ENCODE data around the gene CREB3.

CREB3 gene, protein sequence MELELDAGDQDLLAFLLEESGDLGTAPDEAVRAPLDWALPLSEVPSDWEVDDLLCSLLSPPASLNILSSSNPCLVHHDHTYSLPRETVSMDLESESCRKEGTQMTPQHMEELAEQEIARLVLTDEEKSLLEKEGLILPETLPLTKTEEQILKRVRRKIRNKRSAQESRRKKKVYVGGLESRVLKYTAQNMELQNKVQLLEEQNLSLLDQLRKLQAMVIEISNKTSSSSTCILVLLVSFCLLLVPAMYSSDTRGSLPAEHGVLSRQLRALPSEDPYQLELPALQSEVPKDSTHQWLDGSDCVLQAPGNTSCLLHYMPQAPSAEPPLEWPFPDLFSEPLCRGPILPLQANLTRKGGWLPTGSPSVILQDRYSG

GRCh38 chr9:35732185-35732799 lies at the start of gene CREB3, which contains the start of gene TLN1:
Gene CREB3 (plus strand): TSS chr9:35732666. CDS start chr9:35732773, 107 bp downstream.
Gene TLN1 (minus strand): TSS chr9:35732195. CDS start chr9:35725694, 6,501 bp downstream.
- peak; percentile 84 to 97 (median 91) for DNase-seq (ENCODE audit: low read depth in 4 of 4, low spot score in 1 of 4)

GRCh38 chr9:35683323-35683722 lies 49.1 kb upstream of the CREB3 start:
- no peak for DNase-seq (ENCODE audit: low read depth in 4 of 4, low spot score in 1 of 4)

DNA sequence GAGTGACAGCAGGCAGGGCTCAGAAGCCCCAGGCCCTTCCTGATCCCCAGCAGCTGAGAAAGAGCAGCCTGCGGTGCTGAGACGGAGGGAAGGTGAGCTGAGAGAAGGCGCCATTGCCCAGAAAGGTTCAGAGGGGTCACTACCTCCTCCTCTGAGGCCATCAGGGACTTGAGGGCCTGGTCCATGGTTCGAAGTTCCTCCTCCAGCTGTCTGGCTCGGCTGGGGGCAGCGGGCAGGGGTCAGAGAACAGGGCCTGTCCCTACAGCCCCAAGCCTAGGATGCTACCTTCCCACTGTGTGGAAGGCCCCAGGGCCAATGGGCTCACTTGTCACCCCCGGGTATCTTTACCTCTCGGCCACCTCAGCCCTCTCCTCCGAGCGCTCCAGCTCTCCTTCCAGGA lies 47.5 kb upstream of the CREB3 start:
- DNase-seq (ENCODE audit: low read depth in 4 of 4, low spot score in 1 of 4) = no peak

DNA sequence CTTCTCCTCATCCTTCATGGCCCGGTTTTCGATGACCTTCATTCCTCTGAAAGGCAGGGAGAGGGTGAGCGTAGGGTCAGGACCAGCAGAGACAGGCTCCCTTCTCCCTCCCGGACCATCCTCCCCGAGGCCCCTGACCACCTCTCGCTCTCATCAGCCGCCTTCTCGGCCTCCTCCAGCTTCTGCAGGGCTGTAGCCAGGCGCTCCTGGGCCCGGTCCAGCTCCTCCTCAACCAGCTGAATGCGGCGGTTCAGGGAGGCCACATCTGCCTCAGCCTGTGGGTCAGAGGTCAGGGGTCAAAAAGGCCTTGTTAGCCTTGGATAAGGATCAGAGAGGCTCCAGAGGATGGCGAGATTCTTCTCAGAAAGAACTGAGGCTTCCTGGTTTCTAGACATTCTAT lies 47.0 kb upstream of the CREB3 start:
- DNase-seq (ENCODE audit: low read depth in 4 of 4, low spot score in 1 of 4) = no peak

DNA sequence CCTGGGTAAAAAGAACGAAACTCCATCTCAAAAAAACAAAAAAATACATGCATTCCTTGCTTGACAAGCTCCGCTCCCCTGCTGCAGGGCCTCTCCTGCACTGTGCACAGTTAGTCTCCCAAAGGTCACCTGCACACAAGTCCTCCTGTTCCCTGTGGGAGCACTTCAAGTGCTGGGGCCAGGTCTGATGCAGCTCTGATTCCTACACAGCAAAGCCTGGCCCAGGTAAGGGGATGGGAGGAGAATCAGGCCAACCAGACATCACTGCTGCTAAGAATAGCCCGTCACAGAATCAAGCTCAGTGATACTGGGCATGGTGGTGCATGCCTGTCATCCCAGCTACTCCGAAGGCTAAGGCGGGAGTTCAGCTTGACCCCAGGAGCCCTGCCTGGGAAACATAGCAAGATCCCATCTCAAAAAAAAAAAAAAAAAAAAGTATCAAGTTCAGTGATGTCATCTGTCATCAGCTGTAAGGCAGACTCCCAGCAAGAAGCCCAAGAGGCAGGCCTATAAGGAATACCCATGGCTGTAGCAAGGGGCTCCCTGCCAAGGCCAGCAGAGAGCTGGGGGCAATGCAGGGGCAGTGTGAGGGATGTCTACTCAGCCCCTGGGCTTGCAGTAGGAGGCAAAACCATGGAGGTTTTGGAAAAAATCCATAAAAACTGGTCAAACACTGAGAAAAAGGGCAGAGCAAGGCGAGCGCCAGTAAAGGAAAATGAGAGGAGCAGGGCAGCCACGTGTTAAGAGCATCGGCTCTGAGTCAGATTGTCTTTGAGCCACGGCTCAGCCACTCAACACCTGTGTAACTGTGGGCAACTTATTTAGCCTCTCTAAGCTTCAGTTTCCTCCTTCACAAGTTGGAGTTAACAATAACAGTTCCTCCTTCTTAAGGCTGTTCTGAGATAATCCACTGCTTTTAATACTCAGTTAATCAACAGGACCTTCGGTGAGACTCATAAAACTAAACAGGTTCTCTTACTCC lies 46.0 kb upstream of the CREB3 start:
- DNase-seq (ENCODE audit: low read depth in 4 of 4, low spot score in 1 of 4) = no peak

- DNase-seq (ENCODE audit: low read depth in 4 of 4, low spot score in 1 of 4) = no peak
These were observed 45.2 kb upstream of the CREB3 start for GRCh38 chr9:35687306-35687705.

GRCh38 chr9:35687972-35688557 lies 44.4 kb upstream of the CREB3 start:
- no peak for DNase-seq (ENCODE audit: low read depth in 4 of 4, low spot score in 1 of 4)

- DNase-seq (ENCODE audit: low read depth in 4 of 4, low spot score in 1 of 4) = no peak
These were observed 43.6 kb upstream of the CREB3 start for GRCh38 chr9:35688558-35689541.

DNA sequence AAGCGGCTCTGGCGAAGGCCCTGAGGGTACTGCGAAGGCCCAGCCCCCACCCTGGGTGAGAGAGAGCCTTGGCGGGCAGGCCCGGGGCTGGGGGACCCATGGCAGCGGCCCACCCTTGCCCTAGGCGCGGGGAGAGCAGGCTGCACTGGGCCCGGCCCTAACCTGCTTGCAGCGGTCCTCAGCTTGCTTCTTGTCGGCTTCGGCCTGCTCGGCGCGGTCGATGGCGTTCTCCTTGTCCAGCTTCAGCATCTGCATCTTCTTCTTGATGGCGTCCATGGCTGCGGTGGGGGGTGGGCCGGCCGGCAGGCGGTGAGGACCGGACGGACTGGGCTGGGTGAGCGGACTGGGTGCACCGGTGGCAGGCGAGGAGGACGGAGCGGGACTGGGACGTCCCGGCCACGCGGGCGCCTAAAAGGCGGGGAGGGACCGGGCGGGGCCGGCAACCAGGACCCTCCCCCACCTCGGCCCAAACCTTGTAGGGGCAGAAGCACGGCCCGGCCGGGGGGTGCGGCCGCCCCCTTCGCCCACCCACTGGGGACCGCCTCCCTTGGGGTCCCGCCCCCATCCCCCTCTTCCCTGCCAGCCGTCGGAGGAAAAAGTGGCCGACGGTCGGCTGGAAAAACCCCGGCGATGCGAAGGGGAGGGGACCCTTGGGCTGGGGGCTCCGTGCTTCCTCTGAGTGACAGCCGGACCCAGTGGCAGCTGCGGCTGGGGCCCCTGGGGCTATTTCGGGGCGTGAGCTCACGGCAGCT lies 42.7 kb upstream of the CREB3 start, which contains the start of gene TPM2:
Gene TPM2, minus strand, starts transcription at position 384 of the 752 bp plus-strand sequence. Its CDS starts 108 bp downstream, at position 276.
- no peak for DNase-seq (ENCODE audit: low read depth in 4 of 4, low spot score in 1 of 4)

- no peak for DNase-seq (ENCODE audit: low read depth in 4 of 4, low spot score in 1 of 4)
These were observed 42.2 kb upstream of the CREB3 start for GRCh38 chr9:35690294-35690613.

DNA sequence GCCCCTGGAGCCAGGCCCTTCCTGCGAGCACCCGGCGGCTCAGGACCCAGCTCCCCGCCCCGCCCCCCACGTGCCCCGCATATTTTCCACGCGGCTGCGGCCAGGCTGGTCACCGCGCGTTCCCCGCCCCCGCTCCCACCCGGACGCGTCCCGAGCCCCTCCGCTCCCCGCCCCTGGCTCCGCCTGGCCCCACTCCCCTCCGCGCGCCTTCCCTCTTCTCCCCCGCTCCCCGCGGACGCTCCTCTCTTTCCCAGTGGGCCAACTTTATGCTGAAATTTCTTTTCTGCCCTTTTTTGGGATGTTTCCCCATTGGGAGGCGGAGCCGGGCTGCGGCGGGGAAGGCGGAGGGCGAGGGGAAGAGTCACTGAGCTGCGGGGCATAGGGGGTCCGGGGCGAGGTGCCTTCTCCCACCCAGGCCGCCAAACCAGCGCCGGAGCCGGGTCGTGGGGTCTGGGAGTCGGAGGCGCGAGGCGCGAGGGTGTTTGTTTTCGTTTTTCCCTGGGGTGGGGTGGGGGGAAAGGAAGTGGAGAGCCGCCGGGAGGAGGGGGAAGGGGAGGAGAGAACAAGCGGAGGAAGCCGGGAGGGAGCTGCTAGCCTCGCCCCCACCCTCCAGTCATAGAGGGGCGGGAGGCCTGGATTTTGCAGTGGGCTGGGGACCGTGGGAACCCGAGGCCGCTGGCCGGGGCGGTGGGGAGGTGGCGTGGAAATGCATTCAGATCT lies 41.7 kb upstream of the CREB3 start:
- no peak for DNase-seq (ENCODE audit: low read depth in 4 of 4, low spot score in 1 of 4)

- no peak for DNase-seq (ENCODE audit: low read depth in 4 of 4, low spot score in 1 of 4)
These were observed 41.2 kb upstream of the CREB3 start for GRCh38 chr9:35691334-35691650.

GRCh38 chr9:35691757-35692301 lies 40.6 kb upstream of the CREB3 start:
- DNase-seq (ENCODE audit: low read depth in 4 of 4, low spot score in 1 of 4) = no peak

DNA sequence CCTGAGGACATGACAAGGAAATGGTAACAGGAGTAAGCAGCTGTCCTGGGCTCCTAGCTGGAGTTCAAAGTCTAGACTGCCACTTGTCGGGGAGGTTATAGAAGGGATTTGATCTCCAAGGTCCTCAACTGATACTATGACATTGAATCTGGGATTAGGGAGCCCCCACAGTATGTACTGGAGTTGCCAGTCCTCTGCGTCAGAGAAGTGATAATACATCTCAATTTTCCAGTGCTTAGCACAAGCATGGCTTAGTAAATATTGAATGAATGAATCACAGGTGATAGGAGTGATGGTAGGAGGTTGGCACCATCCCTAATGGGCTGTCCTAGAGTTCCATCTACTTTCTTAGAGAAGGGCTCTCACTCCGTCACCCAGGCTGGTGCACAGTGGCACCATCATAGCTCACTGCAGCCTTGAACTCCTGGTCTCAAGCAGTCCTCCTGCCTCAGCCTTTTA lies 36.5 kb upstream of the CREB3 start:
- DNase-seq (ENCODE audit: low read depth in 4 of 4, low spot score in 1 of 4) = no peak

- peak in 1 of 4 experiments; percentile 33 for DNase-seq (ENCODE audit: low read depth in 4 of 4, low spot score in 1 of 4)
These were observed 35.8 kb upstream of the CREB3 start for GRCh38 chr9:35696520-35697215.

DNA sequence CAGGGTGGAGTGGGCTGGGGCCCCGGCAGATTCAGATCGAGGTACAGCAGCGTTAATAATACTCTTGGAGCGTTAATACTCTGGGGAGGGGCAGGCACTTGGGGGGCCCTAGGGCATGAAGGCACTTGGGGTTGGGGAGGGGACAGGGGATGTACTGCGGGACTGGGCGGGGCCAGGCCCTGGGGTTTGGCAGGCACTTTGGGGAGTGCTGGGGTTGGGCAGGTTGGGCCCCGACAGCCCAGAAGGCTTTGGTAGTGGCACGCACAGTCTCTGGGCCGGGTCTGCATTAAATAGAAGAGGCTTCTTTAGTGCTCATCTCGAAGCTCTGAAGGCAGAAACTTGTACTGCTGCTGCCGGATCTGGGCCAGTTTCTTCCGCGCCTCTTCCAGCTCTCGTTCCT lies 35.0 kb upstream of the CREB3 start:
- no peak for DNase-seq (ENCODE audit: low read depth in 4 of 4, low spot score in 1 of 4)

- no peak for DNase-seq (ENCODE audit: low read depth in 4 of 4, low spot score in 1 of 4)
These were observed 34.2 kb upstream of the CREB3 start for GRCh38 chr9:35698231-35698630.

GRCh38 chr9:35700031-35700430 lies 32.4 kb upstream of the CREB3 start:
- DNase-seq (ENCODE audit: low read depth in 4 of 4, low spot score in 1 of 4) = no peak

Measured in stimulated activated CD4-positive, alpha-beta T cell treated with anti-CD3 and anti-CD28 coated beads, Interleukin-1b, Interleukin-23, amount 100 ng/mL, for 24 hours (primary cell).